Omental fat pad (tissue), 4 donors: Measurements from ENCODE around the gene CMTM6. TPM values are rescaled to one million over a fixed set of nuclear protein-coding genes. Genes with fewer than 3 reads are reported as not detected.

Experiments
- ATAC-seq: fragments of 150-250 bp; one replicate; pipeline ENCODE4 v1.9.1; 2016; ENCODE audit warnings: mild to moderate bottlenecking, moderate library complexity; ENCODE audit not compliant: low FRiP score
- DNase-seq: peaks from one replicate; pipeline ENCODE4 v3.0.0-alpha.2; 2019; ENCODE audit warnings: low spot score
- total RNA-seq, 4 donors: library from RNA; depleted of rRNA; stranded (reverse); fragments of >200 nt; gene quantifications; one replicate each; pipeline ENCODE4 v1.1.0, GENCODE V29; 2016
- TF ChIP-seq, protein P1 (sequence below), 3 donors: fragments of 450-650 bp; IDR thresholded peaks; one replicate each; pipeline ENCODE4 v1.5.1; 2016 to 2017; ENCODE audit warnings: antibody characterized with exemption in 3 of 3, mild to moderate bottlenecking in 3 of 3, moderate library complexity in 2 of 3

The CMTM6 gene, protein sequence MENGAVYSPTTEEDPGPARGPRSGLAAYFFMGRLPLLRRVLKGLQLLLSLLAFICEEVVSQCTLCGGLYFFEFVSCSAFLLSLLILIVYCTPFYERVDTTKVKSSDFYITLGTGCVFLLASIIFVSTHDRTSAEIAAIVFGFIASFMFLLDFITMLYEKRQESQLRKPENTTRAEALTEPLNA
- 10 to 100 TPM; 49.2 to 73.3 (median 61.4) TPM for total RNA-seq

DNA sequence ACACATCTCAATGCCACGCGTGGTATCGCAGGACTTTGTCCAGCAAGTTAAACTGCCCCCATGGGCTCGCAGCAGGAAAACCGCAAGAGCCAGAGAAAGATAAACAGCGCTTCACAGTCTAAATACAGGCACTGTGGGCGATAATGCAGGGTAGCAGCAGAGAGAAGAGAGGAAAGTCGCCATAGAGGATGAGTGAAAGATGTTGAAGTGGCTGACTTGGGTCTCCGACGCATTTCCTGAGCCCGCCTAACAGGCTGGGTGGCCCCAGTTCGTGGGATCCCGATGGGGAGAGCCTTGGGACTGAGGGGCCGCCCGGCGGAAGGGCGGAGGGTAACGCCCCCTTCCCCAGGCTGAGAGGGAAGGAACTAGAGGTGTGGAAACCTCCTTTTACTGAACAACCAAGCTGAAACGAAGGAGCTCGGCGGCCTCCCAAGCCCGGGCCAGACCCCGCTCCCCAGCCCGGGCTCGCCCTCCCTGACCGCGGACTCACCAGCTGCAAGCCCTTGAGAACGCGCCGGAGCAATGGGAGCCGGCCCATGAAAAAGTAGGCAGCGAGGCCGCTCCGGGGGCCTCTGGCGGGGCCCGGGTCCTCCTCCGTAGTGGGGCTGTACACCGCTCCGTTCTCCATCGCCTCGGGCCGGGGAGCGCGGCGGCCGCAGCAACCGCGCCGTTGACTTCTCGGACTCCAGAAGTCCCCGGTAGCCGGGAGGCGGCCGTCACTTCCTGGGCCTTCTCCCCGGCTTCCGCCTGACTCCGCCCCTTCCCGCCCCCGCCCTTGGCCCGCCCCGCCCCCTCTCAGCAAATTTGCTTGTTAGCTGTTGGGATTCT is at the start of gene CMTM6:
TSS of gene CMTM6 (minus strand) at position 735 of the 828 bp plus-strand sequence. CDS start at position 628, 107 bp downstream.
- ATAC-seq (peak; percentile 90), DNase-seq (peak; percentile 49)
- TF ChIP-seq, protein P1, sequence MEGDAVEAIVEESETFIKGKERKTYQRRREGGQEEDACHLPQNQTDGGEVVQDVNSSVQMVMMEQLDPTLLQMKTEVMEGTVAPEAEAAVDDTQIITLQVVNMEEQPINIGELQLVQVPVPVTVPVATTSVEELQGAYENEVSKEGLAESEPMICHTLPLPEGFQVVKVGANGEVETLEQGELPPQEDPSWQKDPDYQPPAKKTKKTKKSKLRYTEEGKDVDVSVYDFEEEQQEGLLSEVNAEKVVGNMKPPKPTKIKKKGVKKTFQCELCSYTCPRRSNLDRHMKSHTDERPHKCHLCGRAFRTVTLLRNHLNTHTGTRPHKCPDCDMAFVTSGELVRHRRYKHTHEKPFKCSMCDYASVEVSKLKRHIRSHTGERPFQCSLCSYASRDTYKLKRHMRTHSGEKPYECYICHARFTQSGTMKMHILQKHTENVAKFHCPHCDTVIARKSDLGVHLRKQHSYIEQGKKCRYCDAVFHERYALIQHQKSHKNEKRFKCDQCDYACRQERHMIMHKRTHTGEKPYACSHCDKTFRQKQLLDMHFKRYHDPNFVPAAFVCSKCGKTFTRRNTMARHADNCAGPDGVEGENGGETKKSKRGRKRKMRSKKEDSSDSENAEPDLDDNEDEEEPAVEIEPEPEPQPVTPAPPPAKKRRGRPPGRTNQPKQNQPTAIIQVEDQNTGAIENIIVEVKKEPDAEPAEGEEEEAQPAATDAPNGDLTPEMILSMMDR (IDR thresholded peaks at IDR 0.05) = no peak

DNA sequence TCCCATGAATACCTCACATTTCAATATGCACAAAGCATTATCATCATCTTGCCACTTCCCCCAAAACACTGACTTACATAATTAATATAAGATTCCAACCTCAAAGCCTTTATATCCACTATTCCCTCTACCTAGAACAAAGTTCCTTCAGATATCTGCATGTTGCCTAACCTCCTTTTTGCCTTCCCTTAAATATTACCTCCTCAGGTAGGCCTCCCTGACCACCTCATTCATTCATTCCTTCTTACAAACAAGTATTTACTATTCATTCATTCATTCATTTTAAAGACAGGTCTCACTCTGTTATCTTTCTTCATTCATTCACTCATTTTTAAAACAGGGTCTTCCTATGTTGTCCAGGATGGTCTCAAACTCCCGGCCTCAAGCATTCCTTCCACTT is 49.4 kb upstream of the CMTM6 start:
- TF ChIP-seq, protein P1 (IDR thresholded peaks at IDR 0.05) = no peak
- DNase-seq = no peak
- no peak for ATAC-seq

DNA sequence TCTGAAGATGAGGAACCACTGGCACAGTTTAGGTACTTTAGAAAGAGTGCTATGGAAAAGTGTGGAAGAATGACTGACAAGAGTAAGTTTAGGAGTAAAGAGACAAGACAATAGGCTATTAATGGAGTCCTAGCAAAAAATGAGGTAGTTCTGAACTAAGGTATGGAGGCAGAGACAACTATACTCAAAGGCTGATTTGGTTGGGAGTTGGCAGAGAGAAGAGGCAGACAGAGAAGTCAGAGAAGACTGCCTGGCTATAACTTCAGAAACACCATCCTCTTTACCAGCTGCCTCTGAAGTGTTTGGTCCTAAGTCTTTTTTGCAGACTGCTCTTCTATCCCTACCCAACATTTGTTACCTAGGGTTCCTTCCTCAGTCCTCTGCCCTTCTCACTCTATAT is 48.8 kb upstream of the CMTM6 start:
- TF ChIP-seq, protein P1 (IDR thresholded peaks at IDR 0.05) = no peak

DNA sequence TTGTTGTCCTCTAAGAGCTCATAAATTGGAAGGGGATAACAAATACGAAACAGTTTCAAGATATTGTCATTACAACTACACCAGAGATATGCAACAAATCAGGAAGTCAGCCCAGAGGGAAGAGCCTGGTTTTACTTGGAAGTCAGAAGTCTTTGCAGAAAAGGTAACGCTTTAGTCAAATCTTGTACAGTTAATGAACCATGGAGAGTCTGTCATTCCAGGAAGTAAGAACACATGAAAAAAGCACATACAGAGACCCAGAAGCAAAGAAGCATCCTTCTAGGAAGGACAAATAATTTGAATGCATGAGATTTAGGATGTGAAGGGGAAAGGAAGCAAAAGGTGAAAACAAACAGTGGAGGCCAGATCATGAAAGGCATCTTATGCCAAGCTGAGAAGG is 48.4 kb upstream of the CMTM6 start:
- no peak for DNase-seq
- no peak for ATAC-seq
- TF ChIP-seq, protein P1 (IDR thresholded peaks at IDR 0.05) = no peak

More for the DNA sequence above, 48.8 kb upstream of the CMTM6 start:
- DNase-seq (no peak), ATAC-seq (no peak)

DNA sequence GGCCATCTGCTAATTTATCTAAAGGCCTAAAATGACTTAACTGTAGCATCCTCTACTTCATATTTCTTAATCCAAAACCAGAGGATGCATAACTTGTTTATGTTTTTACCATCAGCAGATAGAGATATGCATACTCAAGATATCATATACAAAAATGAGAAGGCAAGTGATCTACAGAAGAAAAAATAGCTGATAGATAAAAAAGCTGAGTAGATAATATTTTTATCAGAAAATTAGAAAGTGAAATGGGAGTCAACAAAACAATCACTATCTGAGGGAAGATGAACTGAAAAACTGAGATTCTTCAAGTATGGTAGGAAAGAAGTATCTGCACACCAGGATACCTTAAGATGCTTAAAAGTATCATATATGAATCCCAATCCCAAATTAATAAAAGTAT is 42.7 kb upstream of the CMTM6 start:
- no peak for ATAC-seq
- TF ChIP-seq, protein P1 (IDR thresholded peaks at IDR 0.05) = no peak
- no peak for DNase-seq

DNA sequence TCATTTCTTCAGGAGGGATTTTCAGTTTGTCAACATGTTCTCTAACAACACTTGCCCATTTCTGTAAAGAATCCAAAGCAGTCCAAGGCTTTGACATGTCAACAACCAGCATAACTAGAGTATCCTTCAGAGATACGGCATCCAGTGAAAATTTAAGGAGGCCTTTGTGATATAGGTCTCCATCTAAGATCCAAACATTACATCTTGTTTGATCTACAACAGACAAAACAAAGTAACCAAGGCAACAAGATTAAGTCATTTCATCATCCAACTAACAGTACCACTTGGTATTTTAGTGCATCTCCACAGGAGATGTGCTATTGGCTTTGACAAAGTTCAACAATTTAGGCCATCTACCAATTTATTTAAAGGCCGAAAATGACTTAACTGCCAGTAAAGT is 42.2 kb upstream of the CMTM6 start:
- TF ChIP-seq, protein P1 (IDR thresholded peaks at IDR 0.05) = no peak
- DNase-seq (no peak), ATAC-seq (no peak)
